Activated naive CD4-positive, alpha-beta T cell treated with anti-CD3 and anti-CD28 coated beads for 36 hours (primary cell): Measurements from ENCODE around the gene ZBTB8OS. TPM values are rescaled to one million over a fixed set of nuclear protein-coding genes. Genes with fewer than 3 reads are reported as not detected.

Source experiments
- CTCF ChIA-PET: fragments of 350-600 bp; sonication (Branson Sonifier 250); formaldehyde crosslinking; loops from one replicate; lab custom pipeline; 2021; ENCODE audit warnings: antibody characterized with exemption; lab: Charles Lee
- DNase-seq: peaks from one replicate; pipeline ENCODE4 v3.0.0-alpha.2; 2020
- H3K27ac Mint-ChIP-seq: one replicate; pipeline ENCODE4 v1.8.0; 2021; ENCODE audit warnings: mild to moderate bottlenecking, mixed read lengths
- H3K27me3 Mint-ChIP-seq: one replicate; pipeline ENCODE4 v1.8.0; 2021; ENCODE audit warnings: low read depth, mixed read lengths
- H3K36me3 Mint-ChIP-seq: one replicate; pipeline ENCODE4 v1.8.0; 2021; ENCODE audit warnings: low read depth, mixed read lengths
- H3K4me1 Mint-ChIP-seq: one replicate; pipeline ENCODE4 v1.8.0; 2021; ENCODE audit warnings: low read depth, mixed read lengths
- H3K4me3 Mint-ChIP-seq: one replicate; pipeline ENCODE4 v1.8.0; 2021; ENCODE audit warnings: mild to moderate bottlenecking, moderate library complexity, mixed read lengths
- H3K9me3 Mint-ChIP-seq: one replicate; pipeline ENCODE4 v1.8.0; 2021; ENCODE audit warnings: mixed read lengths
- intact Hi-C: fragments of 100-400 bp; cut with micrococcal nuclease; formaldehyde crosslinking; loops from one replicate; pipeline ENCODE4 v1.15.1; 2023
- total RNA-seq, 2 experiments: library from RNA; stranded (reverse); gene quantifications; one replicate each; pipeline ENCODE4 v1.2.3, GENCODE V29; 2021

Gene ZBTB8OS
- total RNA-seq, 2 experiments from 2014 or later = 53.7 to 56.7 TPM

GRCh38 chr1:32580348-32581017 lies 69.9 kb downstream of the ZBTB8OS start:
- CTCF ChIA-PET = no interaction called here
- no peak for DNase-seq
- no peak overlapping the region for H3K27ac Mint-ChIP-seq
- intact Hi-C loops = no loop called here
- no peak overlapping the region for H3K4me3 Mint-ChIP-seq
- H3K9me3 Mint-ChIP-seq = no peaks in the 10 kb centered on the region
- no peaks in the 10 kb centered on the region for H3K36me3 Mint-ChIP-seq
- H3K27me3 Mint-ChIP-seq = no peaks in the 10 kb centered on the region
- H3K4me1 Mint-ChIP-seq = no peaks in the 10 kb centered on the region

Other genes with a start within 250 kb of the ZBTB8OS start
- gene ZBTB8B, start 185.5 kb downstream of the ZBTB8OS start, total RNA-seq = not detected
- gene ZBTB8A, start 111.1 kb downstream of the ZBTB8OS start, total RNA-seq = under 1 TPM; 0.21 to 0.35 TPM
- 100 to 1,000 TPM; 381 to 409 TPM for gene RBBP4, start 658 bp upstream of the ZBTB8OS start, total RNA-seq
- gene SYNC, start 52.2 kb upstream of the ZBTB8OS start, total RNA-seq = not detected
- gene YARS1, start 166.8 kb upstream of the ZBTB8OS start, total RNA-seq = 100 to 1,000 TPM; 293 to 312 TPM
- gene S100PBP, start 167.1 kb upstream of the ZBTB8OS start, total RNA-seq = 10 to 100 TPM; 26.1 to 31.2 TPM
- gene FNDC5, start 220.4 kb upstream of the ZBTB8OS start, total RNA-seq = not detected
- gene HPCA, start 235.9 kb upstream of the ZBTB8OS start, total RNA-seq = not detected